Gastroesophageal sphincter (tissue), 4 donors: ENCODE data around the gene NAXE. TPM values are rescaled to one million over a fixed set of nuclear protein-coding genes. Genes with fewer than 3 reads are reported as not detected.

Experiments used
- ATAC-seq: fragments of 150-250 bp; one replicate; pipeline ENCODE4 v1.9.1; 2016; ENCODE audit warnings: mild to moderate bottlenecking, moderate library complexity
- H3K27ac ChIP-seq, 4 donors: fragments of 200-600 bp; sonication (generic) in 3 of 4; 1 replicate in 3 of 4; 2 replicates in 1 of 4; pipeline ENCODE4 v1.5.1; 2016 to 2019
- H3K27me3 ChIP-seq: fragments of 200-600 bp; sonication (generic); one replicate; pipeline ENCODE4 v1.5.1; 2019
- H3K36me3 ChIP-seq, 2 donors: fragments of 200-600 bp; sonication (generic); one replicate each; pipeline ENCODE4 v1.5.1; 2019; ENCODE audit warnings: control low read depth in 1 of 2
- H3K4me1 ChIP-seq, 3 donors: fragments of 200-600 bp; sonication (generic); 1 replicate in 2 of 3; 2 replicates in 1 of 3; pipeline ENCODE4 v1.5.1; 2016 to 2019; ENCODE audit warnings: control low read depth in 2 of 3
- H3K4me3 ChIP-seq, 2 donors: fragments of 200-600 bp; sonication (generic); one replicate each; pipeline ENCODE4 v1.5.1; 2019; ENCODE audit warnings: mild to moderate bottlenecking in 1 of 2, moderate library complexity in 1 of 2
- H3K9me3 ChIP-seq, 3 donors: fragments of 200-600 bp; sonication (generic); one replicate each; pipeline ENCODE4 v1.5.1; 2017 to 2019; ENCODE audit warnings: control low read depth in 2 of 3
- CTCF ChIP-seq, 4 experiments: fragments of 200-600 bp in 2 of 4; fragments of 450-650 bp in 2 of 4; sonication (generic) in 1 of 4; IDR thresholded peaks; one replicate each; pipeline ENCODE4 v1.5.1; 2017 to 2019; ENCODE audit warnings: antibody characterized with exemption in 4 of 4, mild to moderate bottlenecking in 2 of 4, moderate library complexity in 2 of 4
- EP300 ChIP-seq: sonication (generic); formaldehyde crosslinking; IDR thresholded peaks from one replicate; pipeline ENCODE4 v1.6.1; 2017; ENCODE audit warnings: antibody characterized with exemption, mild to moderate bottlenecking
- POLR2A ChIP-seq, 2 donors: fragments of 450-650 bp; IDR thresholded peaks; one replicate each; pipeline ENCODE4 v1.6.1; 2017; ENCODE audit warnings: antibody characterized with exemption in 2 of 2, mild to moderate bottlenecking in 2 of 2, moderate library complexity in 1 of 2
- POLR2AphosphoS5 ChIP-seq: sonication (generic); formaldehyde crosslinking; IDR thresholded peaks from one replicate; pipeline ENCODE4 v1.6.1; 2017; ENCODE audit warnings: antibody characterized with exemption
- WGBS, 2 donors: methylation state at CpG; one replicate each; pipeline ENCODE4 v1.1.5; 2018; ENCODE audit warnings: low coverage in 1 of 2; 5-methylcytosine and 5-hydroxymethylcytosine counted together
- total RNA-seq, 4 donors: library from RNA; depleted of rRNA; stranded (reverse); fragments of >200 nt; gene quantifications; one replicate each; pipeline ENCODE4 v1.1.0, GENCODE V29; 2016

NAXE gene
- total RNA-seq, 4 donors from 2014 or later: 65.1 to 93.6 (median 73.4) TPM

DNA sequence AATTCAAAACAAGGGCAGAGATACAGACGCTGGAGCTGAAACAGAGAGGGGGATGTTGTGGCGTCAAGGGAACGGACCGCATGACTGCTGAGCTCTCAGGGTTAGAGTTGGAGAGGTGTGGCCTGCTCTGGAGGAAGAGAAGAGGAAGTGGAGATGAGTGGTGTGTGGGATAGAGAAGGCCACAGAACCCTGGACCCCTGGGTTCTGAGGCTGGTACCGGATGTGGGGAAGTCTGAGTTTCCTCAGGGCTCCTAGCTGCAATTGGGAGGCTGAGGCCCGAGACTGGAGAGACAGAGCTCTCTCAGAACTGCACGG, 52.2 kb downstream of the NAXE start:
- TF ChIP-seq CTCF (IDR thresholded peaks at IDR 0.05) (no peak), EP300 (no peak), POLR2A (IDR thresholded peaks at IDR 0.05) (no peak), POLR2AphosphoS5 (no peak)
- no peaks in the 10 kb centered on the region for H3K9me3 ChIP-seq
- H3K27me3 ChIP-seq: peaks cover 99% of the 10 kb centered on the region
- ATAC-seq: no peak
- H3K4me1 ChIP-seq: peaks cover 0 to 21% (median 11%) of the 10 kb centered on the region in 3 donors
- 48 to 64% methylated on average over 4 to 6 of the region's 7 CpGs for WGBS, 2 donors
- no peak overlapping the region for H3K27ac ChIP-seq
- no peak overlapping the region for H3K4me3 ChIP-seq
- no peaks in the 10 kb centered on the region for H3K36me3 ChIP-seq

Other genes with a start within 250 kb of the NAXE start
- not detected for gene RHBG, start 222.6 kb upstream of the NAXE start, total RNA-seq
- gene MEF2D, start 91.0 kb upstream of the NAXE start, total RNA-seq: 10 to 100 TPM; 49.0 to 94.3 (median 67.1) TPM
- under 1 TPM in 3 of 4 donors, not detected in 1; 0.27 to 0.58 (median 0.42) TPM for gene IQGAP3, start 19.2 kb upstream of the NAXE start, total RNA-seq
- not detected for gene TTC24, start 12.1 kb upstream of the NAXE start, total RNA-seq
- 10 to 100 TPM; 18.4 to 37.2 (median 24.0) TPM for gene GPATCH4, start 9.7 kb downstream of the NAXE start, total RNA-seq
- gene HAPLN2, start 27.6 kb downstream of the NAXE start, total RNA-seq: 1 to 10 TPM in 2 of 4 donors, under 1 TPM in 2; 0.13 to 3.0 (median 1.2) TPM
- 1 to 10 TPM in 2 of 4 donors, under 1 TPM in 1, not detected in 1; 0.50 to 5.0 (median 1.9) TPM for gene BCAN, start 50.3 kb downstream of the NAXE start, total RNA-seq
- gene NES, start 85.6 kb downstream of the NAXE start, total RNA-seq: 10 to 100 TPM; 13.9 to 34.3 (median 23.9) TPM
- gene CRABP2, start 113.8 kb downstream of the NAXE start, total RNA-seq: 10 to 100 TPM in 1 of 4 donors, 1 to 10 TPM in 2, under 1 TPM in 1; 0.54 to 36.7 (median 6.0) TPM
- gene METTL25B, start 136.7 kb downstream of the NAXE start, total RNA-seq: 10 to 100 TPM in 3 of 4 donors, 1 to 10 TPM in 1; 8.4 to 29.0 (median 17.4) TPM
- 10 to 100 TPM; 14.5 to 18.4 (median 17.0) TPM for gene ISG20L2, start 137.0 kb downstream of the NAXE start, total RNA-seq
- gene MRPL24, start 149.3 kb downstream of the NAXE start, total RNA-seq: 10 to 100 TPM; 50.6 to 84.2 (median 69.9) TPM
- gene HDGF, start 159.9 kb downstream of the NAXE start, total RNA-seq: 100 to 1,000 TPM; 138 to 237 (median 186) TPM
- gene PRCC, start 175.8 kb downstream of the NAXE start, total RNA-seq: 10 to 100 TPM; 33.4 to 41.0 (median 33.9) TPM
- gene SH2D2A, start 225.1 kb downstream of the NAXE start, total RNA-seq: under 1 TPM in 1 of 4 donors, not detected in 3; 0.94 TPM